OCI-LY3 (cell line): ENCODE data around the gene METTL16.

Experiments used
- CTCF ChIP-seq: fragments of 200-600, 300-600 bp; sonication (generic); IDR thresholded peaks from 2 replicates; pipeline ENCODE4 v1.5.1; 2014; ENCODE audit warnings: antibody characterized with exemption, low read length, low read depth
- EZH2phosphoT487 ChIP-seq: fragments of 200-600 bp; shearing (Covaris generic); IDR thresholded peaks from 2 replicates; pipeline ENCODE4 v1.6.1; 2018; ENCODE audit warnings: antibody characterized with exemption, mixed run types, low read depth

- no peak for TF ChIP-seq CTCF
- TF ChIP-seq EZH2phosphoT487 = no peak
Measured at GRCh38 chr17:2384439-2385127, 127.1 kb downstream of the METTL16 start.
